OCI-LY1 (cell line): ENCODE data around the gene METTL8.

Experiments used
- H2AFZ ChIP-seq: fragments of 200-600 bp; sonication (generic), shearing (Covaris generic); 2 replicates; pipeline ENCODE4 v1.6.0; 2014; ENCODE audit warnings: antibody characterized with exemption, mild to moderate bottlenecking, low read length
- H3F3A ChIP-seq: fragments of 200-600 bp; sonication (generic), shearing (Covaris generic); 2 replicates; pipeline ENCODE4 v1.6.0; 2014; ENCODE audit warnings: mild to moderate bottlenecking, antibody characterized with exemption, low read length, moderate library complexity; ENCODE audit not compliant: insufficient read depth
- H3K27ac ChIP-seq: fragments of 200-600 bp; sonication (generic); 2 replicates; pipeline ENCODE4 v1.5.1; 2014; ENCODE audit warnings: low read length, mixed run types, mild to moderate bottlenecking, low read depth; ENCODE audit not compliant: poor library complexity, severe bottlenecking
- H3K27me3 ChIP-seq: fragments of 200-600 bp; sonication (generic); 2 replicates; pipeline ENCODE4 v1.6.0; 2014; ENCODE audit warnings: antibody characterized with exemption, mild to moderate bottlenecking, low read length, moderate library complexity; ENCODE audit not compliant: insufficient read depth
- H3K36me3 ChIP-seq: fragments of 200-600 bp; sonication (generic); 2 replicates; pipeline ENCODE4 v1.6.1; 2014; ENCODE audit warnings: mild to moderate bottlenecking, antibody characterized with exemption, low read length, moderate library complexity, mixed read lengths; ENCODE audit not compliant: insufficient read depth
- H3K4me1 ChIP-seq: fragments of 200-600 bp; sonication (generic); 2 replicates; pipeline ENCODE4 v1.5.1; 2014; ENCODE audit warnings: mild to moderate bottlenecking, low read length, moderate library complexity; ENCODE audit not compliant: insufficient read depth, severe bottlenecking
- H3K4me2 ChIP-seq: fragments of 200-600 bp; sonication (generic), shearing (Covaris generic); 2 replicates; pipeline ENCODE4 v1.6.1; 2014; ENCODE audit warnings: low read length
- H3K4me3 ChIP-seq: fragments of 200-600 bp; sonication (generic); 2 replicates; pipeline ENCODE4 v1.5.1; 2014; ENCODE audit warnings: low read length, low read depth, mild to moderate bottlenecking, mixed read lengths; ENCODE audit not compliant: poor library complexity, severe bottlenecking
- H3K79me2 ChIP-seq: fragments of 200-600 bp; shearing (Covaris generic); 2 replicates; pipeline ENCODE4 v1.6.1; 2016; ENCODE audit warnings: mixed run types, low read length, mixed read lengths; ENCODE audit not compliant: insufficient read depth
- H3K9ac ChIP-seq: fragments of 200-600 bp; sonication (generic), shearing (Covaris generic); 2 replicates; pipeline ENCODE4 v1.6.1; 2014; ENCODE audit warnings: mild to moderate bottlenecking, low read length, mixed read lengths
- H3K9me2 ChIP-seq: fragments of 200-600 bp; sonication (generic), shearing (Covaris generic); 2 replicates; pipeline ENCODE4 v1.6.1; 2014; ENCODE audit warnings: low read depth, mild to moderate bottlenecking, low read length, mixed read lengths
- H3K9me3 ChIP-seq: fragments of 200-600 bp; shearing (Covaris generic); 2 replicates; pipeline ENCODE4 v1.6.1; 2014; ENCODE audit warnings: low read length, mixed read lengths
- H4K20me1 ChIP-seq: fragments of 200-600 bp; sonication (generic), shearing (Covaris generic); 2 replicates; pipeline ENCODE4 v1.6.0; 2016; ENCODE audit warnings: mild to moderate bottlenecking, low read length; ENCODE audit not compliant: insufficient read depth
- CTCF ChIP-seq: fragments of 200-600 bp; sonication (generic), shearing (Covaris generic); IDR thresholded peaks from 2 replicates; pipeline ENCODE4 v1.5.1; 2017; ENCODE audit warnings: mild to moderate bottlenecking, antibody characterized with exemption, low read length, moderate library complexity, mixed read lengths
- EZH2 ChIP-seq: fragments of 200-600 bp; sonication (generic), shearing (Covaris generic); IDR thresholded peaks from 2 replicates; pipeline ENCODE4 v1.8.0; 2017; ENCODE audit warnings: borderline replicate concordance, mixed run types, mild to moderate bottlenecking, antibody characterized with exemption, low read length, moderate library complexity, mixed read lengths

METTL8 gene

GRCh38 chr2:171402906-171403580 is 30.7 kb downstream of the METTL8 start:
- H3K9me2 ChIP-seq: no peaks in the 10 kb centered on the region
- H3K36me3 ChIP-seq: peaks cover 10% of the 10 kb centered on the region; the same call in 1 of the 2 replicates
- H3K4me1 ChIP-seq: peaks cover 26% of the 10 kb centered on the region
- no peaks in the 10 kb centered on the region for H3K27me3 ChIP-seq
- peaks cover 13% of the 10 kb centered on the region for H3K9me3 ChIP-seq
- no peak overlapping the region for H3K4me2 ChIP-seq
- no peak overlapping the region for H3K4me3 ChIP-seq
- TF ChIP-seq CTCF (no peak), EZH2 (no peak)
- H2AFZ ChIP-seq: no peak overlapping the region
- H3K9ac ChIP-seq: no peak overlapping the region
- no peak overlapping the region for H3K27ac ChIP-seq
- no peaks in the 10 kb centered on the region for H4K20me1 ChIP-seq
- no peaks in the 10 kb centered on the region; the same call in 1 of the 2 replicates for H3F3A ChIP-seq
- 0 out of 2 replicates have a peak, but pooled peaks cover 4% of the 10 kb centered on the region for H3K79me2 ChIP-seq

GRCh38 chr2:171401947-171402346 is 31.8 kb downstream of the METTL8 start:
- Histone ChIP-seq H3K9ac (no peak overlapping the region), H3K4me3 (no peak overlapping the region), H2AFZ (no peak overlapping the region), H3K36me3 (peaks cover 10% of the 10 kb centered on the region; the same call in 1 of the 2 replicates), H3K27me3 (no peaks in the 10 kb centered on the region), H3K4me2 (no peak overlapping the region), H3K4me1 (peaks cover 18% of the 10 kb centered on the region), H3K27ac (no peak overlapping the region), H3K9me2 (no peaks in the 10 kb centered on the region), H3K79me2 (no peaks in the 10 kb centered on the region), H3F3A (no peaks in the 10 kb centered on the region; the same call in 1 of the 2 replicates), H3K9me3 (peaks cover 13% of the 10 kb centered on the region), H4K20me1 (no peaks in the 10 kb centered on the region)
- TF ChIP-seq EZH2 (no peak), CTCF (no peak)

DNA sequence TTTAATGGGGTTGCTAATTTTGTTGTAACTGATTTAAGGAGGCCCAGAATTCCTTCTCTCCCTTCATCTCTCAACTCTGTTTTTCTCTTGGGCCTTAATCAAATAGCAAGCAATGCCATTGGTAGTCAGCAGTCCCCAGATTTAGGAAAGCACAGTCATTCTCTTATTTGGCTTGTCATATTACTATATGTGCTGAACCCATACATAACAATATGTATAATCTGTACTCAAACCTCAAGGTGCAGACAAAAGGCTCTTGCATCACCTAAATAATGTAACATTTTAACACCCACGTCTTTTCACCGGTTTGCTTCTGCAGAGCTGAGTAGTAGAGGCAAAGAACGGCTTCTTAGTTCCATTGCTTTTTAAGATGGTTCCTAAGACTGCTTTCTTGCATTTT is 33.4 kb downstream of the METTL8 start:
- Histone ChIP-seq H3K9me3 (peaks cover 13% of the 10 kb centered on the region), H3K27me3 (no peaks in the 10 kb centered on the region), H3K36me3 (peaks cover 10% of the 10 kb centered on the region; the same call in 1 of the 2 replicates), H3K9me2 (no peaks in the 10 kb centered on the region), H2AFZ (no peak overlapping the region), H3K4me3 (no peak overlapping the region), H3K27ac (no peak overlapping the region), H3K79me2 (0 out of 2 replicates have a peak, but pooled peaks cover 1% of the 10 kb centered on the region), H3K4me1 (peaks cover 4% of the 10 kb centered on the region), H4K20me1 (no peaks in the 10 kb centered on the region), H3K4me2 (no peak overlapping the region), H3K9ac (no peak overlapping the region), H3F3A (no peaks in the 10 kb centered on the region; the same call in 1 of the 2 replicates)
- TF ChIP-seq EZH2 (no peak), CTCF (no peak)
